Kidney (tissue), 14 donors: ENCODE measurements around the gene SMTN. TPM values are rescaled to one million over a fixed set of nuclear protein-coding genes. Genes with fewer than 3 reads are reported as not detected.

ENCODE experiments used
- DNase-seq, 5 donors: peaks; one replicate each; pipeline ENCODE4 v3.0.0-alpha.2; 2013 to 2020
- FAIRE-seq: peaks from 2 replicates; lab custom pipeline; 2012; peaks lifted over from hg19 to GRCh38; lab: Jason Lieb, UNC
- H3K27ac ChIP-seq, 2 donors: one replicate each; pipeline ENCODE4 v1.7.0; 2013; ENCODE audit warnings: low read depth in 2 of 2, low read length in 2 of 2, inconsistent platforms in 1 of 2
- H3K27me3 ChIP-seq: one replicate; pipeline ENCODE4 v1.7.1; 2013; ENCODE audit warnings: low read length, inconsistent platforms; ENCODE audit not compliant: control insufficient read depth, insufficient read depth
- H3K36me3 ChIP-seq, 3 donors: one replicate each; pipeline versions ENCODE4 v1.7.0 to v1.7.1; 2013; ENCODE audit warnings: low read length in 3 of 3, control low read depth in 1 of 3, inconsistent platforms in 1 of 3; ENCODE audit not compliant: insufficient read depth in 3 of 3, control insufficient read depth in 2 of 3
- H3K4me1 ChIP-seq, 3 donors: one replicate each; pipeline versions ENCODE4 v1.7.0 to v1.7.1; 2013; ENCODE audit warnings: low read length in 3 of 3, inconsistent platforms in 1 of 3, low read depth in 1 of 3; ENCODE audit not compliant: control insufficient read depth in 2 of 3, insufficient read depth in 2 of 3
- H3K4me3 ChIP-seq, 3 donors: one replicate each; pipeline versions ENCODE4 v1.7.0 to v1.8.1; 2013; ENCODE audit warnings: low read length in 3 of 3, control low read depth in 1 of 3, inconsistent platforms in 1 of 3
- H3K9ac ChIP-seq, 3 donors: one replicate each; pipeline versions ENCODE4 v1.7.0 to v1.7.1; 2013; ENCODE audit warnings: low read length in 3 of 3, control low read depth in 1 of 3, inconsistent platforms in 1 of 3
- H3K9me3 ChIP-seq, 3 donors: one replicate each; pipeline versions ENCODE4 v1.7.0 to v1.7.1; 2013; ENCODE audit warnings: low read length in 3 of 3, control low read depth in 1 of 3, inconsistent platforms in 1 of 3; ENCODE audit not compliant: control insufficient read depth in 2 of 3, insufficient read depth in 1 of 3
- CTCF ChIP-seq: IDR thresholded peaks from 3 replicates; pipeline ENCODE4 v1.5.1; 2012; ENCODE audit warnings: mild to moderate bottlenecking, moderate library complexity, borderline replicate concordance; ENCODE audit not compliant: insufficient read depth; ENCODE audit errors: extremely low read depth
- intact Hi-C: fragments of 100-400 bp; cut with DNase I; formaldehyde crosslinking; loops from one replicate; pipeline ENCODE4 v1.11.1; 2022
- polyA plus RNA-seq: library from polyadenylated mRNA; stranded (reverse); fragments of 350-450 nt; fragmentation: Illumina TruSeq; extraction: RNeasy Lipid Tissue Mini Kit (QIAGEN cat#74804); gene quantifications from one replicate; pipeline ENCODE4 v1.2.3, GENCODE V29; 2014; ENCODE audit warnings: low read depth, low replicate concordance; ENCODE audit not compliant: insufficient read depth
- total RNA-seq: library from RNA; stranded (reverse); fragmentation: NEBNext Ultra II Directional; extraction: Animal tissue kit (Norgen Biotek cat#: 25700); gene quantifications from one replicate; pipeline ENCODE4 v1.2.1, GENCODE V29; 2021
- donor health status: control.
- donor health status: control.
- donor health status: control.
- donor health status: control.
- donor health status: control.
- donor health status: DM: yes; HTN: yes; CAD: no.
- donor health status: Normal renal cell carcinoma (clear cell type).

SMTN gene
- total and polyA plus RNA-seq, 2 donors from 2014 or later, result 64.4 to 67.7 TPM

- FAIRE-seq, result no peak
- Histone ChIP-seq H3K4me3 (no peak overlapping the region), H3K27ac (peak overlapping the region in 1 of 2 donors; percentile 34), H3K27me3 (no peaks in the 10 kb centered on the region), H3K9me3 (no peaks in the 10 kb centered on the region), H3K9ac (no peak overlapping the region), H3K4me1 (peaks cover 0 to 6% (median 6%) of the 10 kb centered on the region in 3 donors), H3K36me3 (no peaks in the 10 kb centered on the region)
- no peak for TF ChIP-seq CTCF
- no peak for DNase-seq
- intact Hi-C loops, result no loop called here
These were observed 31.2 kb upstream of the SMTN start for GRCh38 chr22:31049815-31050420.

- intact Hi-C loops, result no loop called here
- H3K9ac ChIP-seq, result peak overlapping the region in 2 of 3 donors; percentile 9 to 40
These were observed 25.9 kb upstream of the SMTN start for GRCh38 chr22:31055117-31055634.

GRCh38 chr22:31055635-31056159 lies 25.4 kb upstream of the SMTN start:
- TF ChIP-seq CTCF, result no peak
- no peaks in the 10 kb centered on the region for H3K36me3 ChIP-seq
- intact Hi-C loops, result no loop called here
- H3K4me1 ChIP-seq, result peaks cover 0 to 4% (median 2%) of the 10 kb centered on the region in 3 donors
- H3K27ac ChIP-seq, result peak overlapping the region in 1 of 2 donors; percentile 23
- peak overlapping the region in 1 of 3 donors; percentile 40 for H3K9ac ChIP-seq
- DNase-seq (peak; percentile 81 to 95 (median 87)), FAIRE-seq (no peak)
- no peaks in the 10 kb centered on the region for H3K9me3 ChIP-seq
- H3K4me3 ChIP-seq, result no peak overlapping the region
- H3K27me3 ChIP-seq, result no peaks in the 10 kb centered on the region

More at GRCh38 chr22:31055117-31055634, 25.9 kb upstream of the SMTN start:
- TF ChIP-seq CTCF, result no peak
- peak overlapping the region in 1 of 2 donors; percentile 28 for H3K27ac ChIP-seq
- H3K36me3 ChIP-seq, result no peaks in the 10 kb centered on the region
- H3K9me3 ChIP-seq, result no peaks in the 10 kb centered on the region
- FAIRE-seq, result no peak
- DNase-seq, result no peak
- H3K27me3 ChIP-seq, result no peaks in the 10 kb centered on the region
- peaks cover 0 to 5% (median 2%) of the 10 kb centered on the region in 3 donors for H3K4me1 ChIP-seq
- H3K4me3 ChIP-seq, result no peak overlapping the region
